GM18873 (cell line): ENCODE data around the gene MRPL19.

Experiments
- ATAC-seq: cut with Tn5 transposase; IDR thresholded peaks from one replicate; pipeline ENCODE4 v1.9.1; 2021; ENCODE audit warnings: mild to moderate bottlenecking, moderate library complexity, moderate number of reproducible peaks; ENCODE audit not compliant: unreplicated experiment, low FRiP score

Gene MRPL19

GRCh38 chr2:75614162-75614651, 32.4 kb upstream of the MRPL19 start:
- no peak for ATAC-seq

- ATAC-seq, result no peak
Measured at GRCh38 chr2:75616406-75616805, 30.2 kb upstream of the MRPL19 start.

- ATAC-seq, result no peak
Measured at GRCh38 chr2:75616933-75617332, 29.6 kb upstream of the MRPL19 start.

- ATAC-seq, result no peak
Measured at GRCh38 chr2:75619956-75620740, 26.4 kb upstream of the MRPL19 start.

- no peak for ATAC-seq
Measured at GRCh38 chr2:75621228-75621627, 25.4 kb upstream of the MRPL19 start.

- no peak for ATAC-seq
Measured at GRCh38 chr2:75622500-75622899, 24.1 kb upstream of the MRPL19 start.

- no peak for ATAC-seq
Measured at GRCh38 chr2:75622929-75623328, 23.7 kb upstream of the MRPL19 start.

GRCh38 chr2:75627902-75628504, 18.6 kb upstream of the MRPL19 start:
- ATAC-seq, result peak; percentile 72

GRCh38 chr2:75632091-75632701, 14.4 kb upstream of the MRPL19 start:
- ATAC-seq, result no peak

- no peak for ATAC-seq
Measured at GRCh38 chr2:75632813-75633212, 13.8 kb upstream of the MRPL19 start.

GRCh38 chr2:75633620-75634019, 13.0 kb upstream of the MRPL19 start:
- no peak for ATAC-seq

- no peak for ATAC-seq
Measured at GRCh38 chr2:75634945-75635344, 11.6 kb upstream of the MRPL19 start.

- ATAC-seq, result no peak
Measured at GRCh38 chr2:75637568-75637967, 9.0 kb upstream of the MRPL19 start.

GRCh38 chr2:75640621-75641121, 5.9 kb upstream of the MRPL19 start:
- ATAC-seq, result peak; percentile 85

- ATAC-seq, result no peak
Measured at GRCh38 chr2:75641587-75641986, 5.0 kb upstream of the MRPL19 start.

- no peak for ATAC-seq
Measured at GRCh38 chr2:75643980-75644379, 2.6 kb upstream of the MRPL19 start.

- ATAC-seq, result no peak
Measured at GRCh38 chr2:75645643-75646042, 940 bp upstream of the MRPL19 start.

GRCh38 chr2:75646090-75646582, 447 bp upstream of the MRPL19 start:
- no peak for ATAC-seq

GRCh38 chr2:75647771-75648170, 1.2 kb downstream of the MRPL19 start:
- ATAC-seq, result no peak

GRCh38 chr2:75654012-75654411, 7.4 kb downstream of the MRPL19 start:
- no peak for ATAC-seq

GRCh38 chr2:75655861-75656260, 9.3 kb downstream of the MRPL19 start:
- ATAC-seq, result no peak
